A673 (cell line): ENCODE measurements around the gene SFXN2. TPM values are rescaled to one million over a fixed set of nuclear protein-coding genes. Genes with fewer than 3 reads are reported as not detected.

Experiments used
- BruUV-seq: library from RNA; stranded (reverse); fragments of 400-500 nt; replicated peaks from 2 replicates; lab custom pipeline; 2021; lab: Mats Ljungman, UMichigan
- CTCF ChIA-PET: fragments of 300-600 bp; sonication (Branson Sonifier 250); formaldehyde crosslinking; loops from one replicate; lab custom pipeline; 2022; ENCODE audit warnings: antibody characterized with exemption; lab: Charles Lee
- POLR2A ChIA-PET: fragments of 300-600 bp; sonication (Branson Sonifier 250); formaldehyde crosslinking; loops from one replicate; lab custom pipeline; 2022; ENCODE audit warnings: antibody characterized with exemption; ENCODE audit not compliant: low non-redundant PET; lab: Charles Lee
- DNase-seq: peaks from one replicate; pipeline ENCODE4 v3.0.0-alpha.2; 2015; ENCODE audit warnings: low spot score
- H3K27ac ChIP-seq: fragments of 200-600 bp; sonication (generic); 2 replicates; pipeline ENCODE4 v1.5.1; 2016; ENCODE audit warnings: mixed run types, low read depth, mild to moderate bottlenecking, mixed read lengths, antibody characterized with exemption, low read length; ENCODE audit not compliant: poor library complexity, severe bottlenecking
- H3K27me3 ChIP-seq: fragments of 200-600 bp; sonication (generic); replicated peaks from 2 replicates; pipeline ENCODE4 v1.6.1; 2017; ENCODE audit warnings: mixed run types, low read depth, mild to moderate bottlenecking, mixed read lengths, antibody characterized with exemption, low read length; ENCODE audit not compliant: insufficient read depth, poor library complexity
- H3K36me3 ChIP-seq: fragments of 200-600 bp; sonication (generic); 2 replicates; pipeline ENCODE4 v1.6.1; 2016; ENCODE audit warnings: mixed run types, mild to moderate bottlenecking, mixed read lengths, antibody characterized with exemption, low read length; ENCODE audit not compliant: insufficient read depth, poor library complexity, severe bottlenecking
- H3K4me1 ChIP-seq: fragments of 200-600 bp; sonication (generic); 2 replicates; pipeline ENCODE4 v1.6.1; 2017; ENCODE audit warnings: mixed run types, mild to moderate bottlenecking, mixed read lengths, antibody characterized with exemption, low read length; ENCODE audit not compliant: insufficient read depth, poor library complexity, severe bottlenecking
- H3K4me3 ChIP-seq: fragments of 200-600 bp; sonication (generic); 2 replicates; pipeline ENCODE4 v1.5.1; 2016; ENCODE audit warnings: low read depth, mixed run types, mild to moderate bottlenecking, mixed read lengths, low read length; ENCODE audit not compliant: poor library complexity, severe bottlenecking
- H3K9me3 ChIP-seq: fragments of 200-600 bp; sonication (generic); 2 replicates; pipeline ENCODE4 v1.6.1; 2016; ENCODE audit warnings: mixed run types, low read depth, mild to moderate bottlenecking, mixed read lengths, antibody characterized with exemption, low read length; ENCODE audit not compliant: poor library complexity, severe bottlenecking
- CTCF ChIP-seq: fragments of 300-800, 200-600 bp; sonication (generic); conservative IDR thresholded peaks from 2 replicates; pipeline ENCODE4 v1.5.1; 2017; ENCODE audit warnings: low read depth, mild to moderate bottlenecking, antibody characterized with exemption, low read length, moderate library complexity, mixed read lengths
- EZH2 ChIP-seq: fragments of 200-600 bp; sonication (generic); IDR thresholded peaks from 2 replicates; pipeline ENCODE4 v1.6.1; 2017; ENCODE audit warnings: borderline replicate concordance, low read depth, mild to moderate bottlenecking, mixed read lengths, antibody characterized with exemption, low read length; ENCODE audit not compliant: poor library complexity, severe bottlenecking
- intact Hi-C: fragments of 100-400 bp; cut with micrococcal nuclease; formaldehyde crosslinking; loops from one replicate; pipeline ENCODE4 v1.10.0; 2022; ENCODE audit not compliant: unreplicated experiment
- total RNA-seq: library from RNA; stranded (reverse); gene quantifications from 2 replicates; pipeline ENCODE4 v1.2.3, GENCODE V29; 2021

The SFXN2 gene
- total RNA-seq, 1 experiment from 2014 or later, result 19.5 TPM

DNA sequence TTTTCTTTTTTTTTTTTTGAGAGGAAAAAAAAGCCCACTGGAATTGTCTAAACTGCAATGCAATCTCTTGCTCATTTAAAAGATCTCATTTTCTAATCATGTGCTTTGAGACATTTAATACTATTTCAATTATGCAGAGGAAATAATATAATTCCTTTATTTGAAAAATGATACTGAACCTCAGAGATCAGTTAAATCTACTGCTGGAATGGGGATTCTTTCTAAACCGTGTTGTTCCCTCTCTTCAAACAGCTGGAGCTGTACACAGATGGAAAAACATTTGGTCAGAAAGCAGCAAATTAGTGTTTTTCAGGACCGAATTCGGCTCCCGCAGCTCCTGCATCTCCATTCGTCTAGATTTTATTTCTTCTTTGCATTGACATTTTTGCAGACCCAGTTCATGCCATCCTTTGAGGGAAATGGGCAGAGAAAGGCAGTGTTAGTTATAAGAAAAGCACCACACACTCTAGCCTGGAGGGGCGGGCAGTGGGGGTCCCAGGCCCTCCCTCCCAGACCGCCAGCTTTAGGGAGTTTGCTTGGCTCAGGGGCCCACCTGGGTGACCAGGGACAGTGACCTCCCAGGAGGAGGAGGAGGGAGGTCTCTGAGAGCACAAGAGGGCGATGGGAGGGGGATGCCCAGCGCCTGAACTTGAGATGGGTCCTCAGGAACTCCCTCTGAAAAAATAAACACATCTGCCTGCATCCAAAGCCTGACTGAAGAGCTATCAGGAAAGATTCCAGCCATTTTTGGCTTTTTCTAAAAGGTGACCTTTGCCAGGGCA, 37.7 kb upstream of the SFXN2 start:
- Histone ChIP-seq H3K27ac (no peak overlapping the region), H3K27me3 (no peaks in the 10 kb centered on the region), H3K4me1 (peaks cover 10% of the 10 kb centered on the region), H3K36me3 (no peaks in the 10 kb centered on the region), H3K9me3 (no peaks in the 10 kb centered on the region), H3K4me3 (no peak overlapping the region)
- no peak for TF ChIP-seq CTCF
- no peak for TF ChIP-seq EZH2
- ChIA-PET CTCF (no interaction called here), POLR2A (no interaction called here)
- no TSS peak for BruUV-seq
- intact Hi-C loops, result no loop called here
- DNase-seq, result no peak

GRCh38 chr10:102677331-102678067, 36.9 kb upstream of the SFXN2 start:
- DNase-seq, result no peak
- Histone ChIP-seq H3K4me1 (peaks cover 10% of the 10 kb centered on the region), H3K9me3 (no peaks in the 10 kb centered on the region), H3K4me3 (no peak overlapping the region), H3K36me3 (no peaks in the 10 kb centered on the region), H3K27me3 (no peaks in the 10 kb centered on the region), H3K27ac (no peak overlapping the region)
- POLR2A ChIA-PET, result no interaction called here
- TF ChIP-seq EZH2, result no peak
- TF ChIP-seq CTCF, result no peak
- intact Hi-C loops, result no loop called here
- BruUV-seq, result no TSS peak
- CTCF ChIA-PET, result no interaction called here

GRCh38 chr10:102678068-102678400, 36.4 kb upstream of the SFXN2 start:
- TF ChIP-seq EZH2, result no peak
- TF ChIP-seq CTCF, result no peak
- peaks cover 10% of the 10 kb centered on the region for H3K4me1 ChIP-seq
- DNase-seq, result no peak
- H3K4me3 ChIP-seq, result no peak overlapping the region
- H3K36me3 ChIP-seq, result no peaks in the 10 kb centered on the region
- no peaks in the 10 kb centered on the region for H3K9me3 ChIP-seq
- BruUV-seq, result no TSS peak
- CTCF ChIA-PET, result interaction anchor here (0.6 kb wide), 1 partner anchor 74 kb away, joined by 3 read pairs; no protein-coding TSS in a partner anchor
- intact Hi-C loops, result no loop called here
- H3K27ac ChIP-seq, result no peak overlapping the region
- H3K27me3 ChIP-seq, result no peaks in the 10 kb centered on the region
- POLR2A ChIA-PET, result no interaction called here
